GM21447 (cell line): ENCODE data around the gene ANKRD16.
A peak's percentile ranks its signal among the peaks of the same experiment; 100 is the strongest.
"Not testable (repeated sequence)": the region's sequence is repeated elsewhere in the genome, so short reads cannot be mapped to it uniquely, and the experiment has no call there.

Experiments
- ATAC-seq: cut with Tn5 transposase; IDR thresholded peaks from one replicate; pipeline ENCODE4 v1.9.1; 2021; ENCODE audit not compliant: unreplicated experiment

ANKRD16 gene

DNA sequence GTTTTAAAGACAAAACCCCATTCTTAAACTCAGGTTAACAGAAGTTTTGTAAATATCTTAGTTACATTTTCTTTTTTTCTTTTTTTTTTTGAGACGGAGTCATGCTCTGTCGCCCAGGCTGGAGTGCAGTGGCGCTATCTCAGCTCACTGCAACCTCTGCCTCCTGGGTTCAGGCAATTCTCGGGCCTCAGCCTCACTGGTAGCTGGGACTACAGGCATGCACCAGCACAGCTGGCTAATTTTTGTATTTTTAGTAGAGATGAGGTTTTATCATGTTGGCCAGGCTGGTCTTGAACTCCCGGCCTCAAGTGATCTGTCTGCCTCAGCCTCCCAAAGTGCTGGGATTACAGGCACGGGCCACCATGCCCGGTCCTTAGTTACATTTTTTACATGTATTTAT lies 12.7 kb downstream of the ANKRD16 start:
- not testable (repeated sequence) for ATAC-seq

DNA sequence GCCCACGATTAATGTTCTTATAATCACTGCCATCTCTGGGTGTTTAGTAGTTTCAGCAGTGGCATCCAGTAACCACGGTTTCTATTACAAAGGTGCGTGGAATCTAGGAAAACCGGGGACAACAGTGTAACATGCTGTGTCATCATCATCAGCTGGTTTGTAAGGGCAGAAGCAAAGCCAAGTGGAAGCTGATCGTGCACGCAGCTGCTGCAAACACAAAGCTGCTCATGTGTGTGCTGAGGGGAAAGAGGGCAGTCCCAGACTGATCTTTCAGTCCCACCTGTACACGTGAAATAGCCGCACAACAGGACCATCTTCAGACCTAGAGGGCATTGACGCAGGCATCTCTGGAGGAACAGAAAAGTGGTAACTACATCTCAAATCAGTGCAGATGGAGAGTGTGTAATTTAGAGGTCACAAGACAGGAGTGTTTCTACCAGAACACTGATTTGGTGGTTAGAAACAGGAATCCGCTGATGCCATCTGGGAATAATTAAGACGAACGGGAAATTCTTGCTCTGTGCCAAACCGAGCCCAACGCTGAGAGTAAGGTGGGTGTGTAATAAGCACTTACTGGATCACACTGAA lies 13.4 kb downstream of the ANKRD16 start:
- ATAC-seq: no peak

DNA sequence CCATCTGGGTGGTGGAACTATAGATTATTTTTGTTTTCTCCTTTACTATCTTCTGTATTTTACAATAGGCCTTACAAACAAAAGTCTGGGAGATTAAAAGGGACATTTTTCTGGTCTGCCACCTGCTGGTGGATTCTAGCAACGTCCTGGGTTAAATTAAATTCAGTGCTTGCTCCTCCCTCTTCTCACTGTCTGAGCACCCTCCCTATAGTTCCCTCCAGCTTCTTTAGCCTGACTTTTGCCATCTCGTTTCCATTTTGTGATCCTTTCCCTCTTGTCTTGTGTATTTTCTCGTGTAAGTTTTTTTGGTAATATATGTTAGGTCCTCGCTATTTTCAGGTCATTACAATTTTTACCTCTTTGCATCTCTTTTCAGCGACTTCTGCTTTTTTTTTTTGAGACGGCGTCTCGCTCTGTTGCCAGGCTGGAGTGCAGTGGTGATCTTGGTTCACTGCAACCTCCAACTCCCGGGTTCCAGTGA lies 16.1 kb downstream of the ANKRD16 start:
- peak; percentile 72 for ATAC-seq

DNA sequence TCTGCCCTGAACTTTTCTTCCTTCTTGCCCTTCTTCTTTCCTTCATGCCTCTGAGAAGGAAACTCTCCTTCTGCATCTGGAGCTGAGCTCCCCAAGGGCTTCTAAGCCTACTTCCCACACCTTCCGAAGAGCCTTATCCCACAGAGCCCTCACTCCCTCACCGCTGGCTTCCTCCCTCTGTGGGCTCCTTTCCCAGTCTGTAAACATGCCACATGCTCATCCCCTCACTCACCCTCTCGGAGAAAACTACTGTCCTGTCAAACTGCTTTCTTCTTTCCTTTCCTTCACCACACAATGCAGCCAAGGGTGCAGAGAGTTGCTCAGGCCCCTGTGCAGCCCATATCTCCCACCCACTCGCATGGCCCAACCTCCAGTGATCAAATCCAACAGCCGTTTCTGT lies 18.1 kb downstream of the ANKRD16 start:
- ATAC-seq: no peak

DNA sequence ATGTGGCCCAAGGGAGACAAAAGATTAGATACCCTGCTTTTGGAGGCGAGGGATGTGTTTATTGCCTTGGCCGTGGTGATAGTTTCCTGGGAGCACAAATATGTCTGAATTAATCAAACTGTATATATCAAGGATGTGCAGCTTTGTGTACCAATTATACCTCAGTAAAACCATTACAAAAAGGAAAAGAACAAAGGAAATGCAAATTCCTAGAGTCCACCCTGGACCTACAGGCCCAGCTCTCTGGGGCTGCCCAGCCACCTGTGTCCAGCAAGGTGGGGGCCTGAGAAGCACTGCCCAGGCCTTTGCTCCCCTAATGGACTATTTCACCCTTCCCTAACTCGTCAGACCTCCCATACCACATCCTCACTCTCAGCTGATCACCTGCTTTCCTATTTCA lies 20.5 kb downstream of the ANKRD16 start:
- ATAC-seq: no peak

DNA sequence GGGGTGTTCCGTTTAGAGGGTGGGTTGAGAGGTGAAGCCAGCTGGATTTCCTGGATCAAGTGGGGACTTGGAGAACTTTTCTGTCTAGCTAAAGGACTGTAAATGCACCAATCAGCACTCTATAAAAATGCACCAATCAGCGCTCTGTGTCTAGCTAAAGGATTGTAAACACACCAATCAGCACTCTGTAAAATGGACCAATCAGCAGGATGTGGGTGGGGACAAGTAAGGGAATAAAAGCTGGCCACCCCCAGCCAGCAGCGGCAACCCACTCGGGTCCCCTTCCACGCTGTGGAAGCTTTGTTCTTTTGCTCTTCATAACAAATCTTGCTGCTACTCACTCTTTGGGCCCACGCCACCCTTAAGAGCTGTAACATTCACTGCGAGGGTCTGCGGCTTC lies 21.3 kb downstream of the ANKRD16 start:
- not testable (repeated sequence) for ATAC-seq

DNA sequence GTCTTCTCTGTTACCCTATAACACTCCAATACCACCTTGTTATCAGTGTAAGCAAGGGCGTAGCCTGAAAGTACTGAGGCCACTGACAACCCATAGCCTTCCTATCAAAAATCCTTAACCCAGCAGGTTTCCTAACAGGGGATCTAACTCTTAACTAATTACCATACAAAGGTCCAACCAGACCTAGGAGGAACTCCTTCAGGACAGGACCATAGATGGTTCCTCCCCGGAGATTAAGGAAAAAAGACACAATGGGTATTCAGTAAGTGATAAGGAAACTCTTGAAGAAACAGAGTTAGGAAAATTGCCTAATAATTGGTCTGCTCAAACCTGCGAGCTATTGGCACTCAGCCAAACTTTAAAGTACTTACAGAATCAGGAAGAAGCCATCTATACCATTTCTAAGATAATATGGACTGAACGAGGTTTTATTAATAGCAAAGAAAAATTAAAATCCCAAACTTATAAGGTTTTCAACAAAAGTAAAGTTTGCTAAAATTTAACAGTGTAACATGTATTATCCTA lies 22.5 kb downstream of the ANKRD16 start:
- ATAC-seq: not testable (repeated sequence)

DNA sequence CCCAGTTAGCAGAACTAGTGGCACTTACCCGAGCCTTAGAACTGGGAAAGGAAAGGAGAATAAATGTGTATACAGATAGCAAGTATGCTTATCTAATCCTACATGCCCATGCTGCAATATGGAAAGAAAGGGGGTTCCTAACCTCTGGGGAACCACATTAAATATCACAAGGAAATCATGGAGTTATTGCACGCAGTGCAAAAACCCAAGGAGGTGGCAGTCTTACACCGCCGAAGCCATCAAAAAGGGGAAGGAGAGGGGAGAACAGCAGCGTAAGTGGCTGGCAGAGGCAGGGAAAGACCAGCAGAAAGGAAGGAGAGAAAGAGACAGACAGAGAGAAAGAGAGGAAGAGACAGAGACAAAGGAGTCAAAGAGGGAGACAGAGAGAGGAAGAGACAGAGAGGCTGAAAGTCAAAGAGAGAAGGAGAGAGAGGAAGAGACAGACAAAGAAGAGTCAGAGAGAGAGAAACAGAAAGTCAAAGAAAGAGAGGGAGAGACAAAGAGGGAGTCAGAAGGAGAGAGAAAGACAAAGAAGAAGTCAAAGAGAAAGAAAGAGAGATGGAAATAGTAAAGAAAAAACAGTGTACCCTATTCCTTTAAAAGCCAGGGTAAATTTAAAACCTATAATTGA lies 23.1 kb downstream of the ANKRD16 start:
- not testable (repeated sequence) for ATAC-seq

DNA sequence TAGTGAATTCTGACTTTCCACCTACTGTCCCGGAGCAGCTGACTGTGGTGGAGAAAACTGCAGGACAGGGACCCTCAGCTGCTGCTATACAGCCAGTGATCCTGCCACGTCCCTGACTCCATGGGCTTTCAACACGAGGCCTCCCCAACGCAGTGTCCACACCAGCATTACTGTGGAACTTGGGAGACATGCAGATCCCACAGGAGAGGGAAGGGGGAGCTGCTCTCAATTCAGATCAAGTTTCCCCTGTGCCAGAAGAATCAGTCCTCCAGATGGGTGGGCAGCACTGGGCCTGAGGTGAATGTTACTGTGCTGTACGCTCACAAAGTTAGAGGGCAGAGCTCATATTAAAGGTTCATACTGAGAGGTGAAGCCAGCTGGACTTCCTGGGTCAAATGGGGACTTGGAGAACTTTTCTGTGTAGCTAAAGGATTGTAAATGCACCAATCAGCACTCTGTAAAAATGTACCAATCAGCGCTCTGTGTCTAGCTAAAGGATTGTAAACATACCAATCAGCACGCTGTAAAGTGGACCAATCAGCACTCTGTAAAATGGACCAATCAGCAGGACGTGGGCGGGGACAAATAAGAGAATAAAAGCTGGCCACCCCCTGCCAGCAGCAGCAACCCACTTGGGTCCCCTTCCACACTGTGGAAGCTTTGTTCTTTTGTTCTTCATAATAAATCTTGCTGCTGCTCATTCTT lies 26.6 kb downstream of the ANKRD16 start:
- not testable (repeated sequence) for ATAC-seq

DNA sequence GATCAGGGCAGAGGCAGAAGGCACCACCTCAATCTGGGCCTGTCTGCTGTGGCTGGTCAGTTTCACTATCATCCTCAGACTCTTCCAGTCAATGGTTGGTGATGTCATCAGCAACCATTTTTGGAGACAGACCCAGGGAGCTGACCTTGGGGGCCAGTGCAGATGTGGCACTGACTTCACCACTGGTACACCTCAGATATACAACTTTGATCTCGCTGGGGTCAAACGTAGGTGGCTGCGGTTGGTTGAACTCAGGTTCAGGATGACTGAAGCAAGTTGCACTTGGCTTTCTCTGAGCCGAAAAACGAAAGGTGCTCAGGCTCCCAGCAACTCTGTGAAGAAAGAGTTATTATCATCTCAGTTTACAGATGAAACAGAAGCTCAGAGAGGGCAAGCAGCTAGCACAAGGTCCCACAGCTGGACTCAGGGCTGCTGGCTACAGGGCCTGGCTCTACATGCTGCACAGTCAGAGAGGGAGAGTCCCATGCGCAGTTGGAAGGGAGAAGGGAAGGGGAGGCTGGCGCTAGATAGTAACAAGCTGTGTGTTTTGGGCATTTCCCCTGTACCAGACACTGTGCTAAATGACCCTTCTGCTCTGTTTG lies 27.2 kb downstream of the ANKRD16 start:
- peak; percentile 94 for ATAC-seq

DNA sequence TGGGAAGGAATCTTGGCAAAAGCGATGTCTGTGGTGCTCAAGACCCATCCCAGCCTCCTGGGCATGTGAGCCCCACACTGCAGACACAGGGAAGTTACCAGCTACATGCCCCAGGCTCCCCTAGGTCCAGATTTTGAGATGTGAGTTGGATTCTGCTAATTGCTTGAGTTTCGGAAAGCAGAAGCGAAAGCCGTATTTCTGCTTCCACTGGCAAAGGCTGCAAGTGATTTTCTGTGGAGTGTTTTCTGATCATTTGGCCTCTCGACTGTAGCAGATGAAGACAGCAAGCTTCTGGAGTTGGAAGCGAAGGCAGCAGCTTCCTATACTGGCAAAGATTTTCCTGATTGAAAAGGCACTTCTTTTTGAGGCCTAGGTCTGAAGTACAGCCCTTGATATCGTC lies 29.6 kb downstream of the ANKRD16 start:
- ATAC-seq: no peak

DNA sequence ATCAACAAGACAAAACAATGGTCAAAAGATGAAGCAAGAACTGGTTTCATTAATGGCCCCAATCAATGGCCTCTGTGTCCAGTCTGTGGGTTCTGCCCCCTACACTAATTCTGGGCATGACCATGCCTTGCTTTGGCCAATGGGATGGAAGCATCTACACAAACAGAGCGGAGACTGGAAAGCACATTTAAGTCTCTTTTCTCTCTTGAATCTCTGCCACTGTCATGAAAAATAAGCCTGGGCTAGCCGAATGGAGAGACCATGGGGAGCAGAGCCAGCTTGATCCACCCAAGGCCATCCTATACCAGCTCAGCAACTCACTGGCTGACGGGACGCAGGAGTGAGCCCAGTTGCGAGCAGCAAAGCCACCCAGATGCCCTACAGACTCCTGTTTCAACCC lies 30.9 kb downstream of the ANKRD16 start:
- ATAC-seq: no peak

DNA sequence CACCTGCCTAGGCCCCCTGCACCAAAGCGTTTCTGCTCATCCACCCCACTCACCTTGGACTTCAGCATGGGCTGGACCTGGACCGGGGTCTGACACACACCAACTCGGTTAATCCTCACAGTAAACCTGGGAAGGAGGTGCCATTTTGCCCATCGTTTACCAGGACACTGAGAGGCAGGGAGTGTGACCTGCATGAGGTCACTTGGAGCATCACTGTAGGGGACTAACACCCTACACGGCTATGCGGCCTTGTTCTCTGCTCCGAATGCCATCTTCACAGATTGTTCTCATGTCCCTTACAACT lies 33.0 kb downstream of the ANKRD16 start:
- no peak for ATAC-seq

DNA sequence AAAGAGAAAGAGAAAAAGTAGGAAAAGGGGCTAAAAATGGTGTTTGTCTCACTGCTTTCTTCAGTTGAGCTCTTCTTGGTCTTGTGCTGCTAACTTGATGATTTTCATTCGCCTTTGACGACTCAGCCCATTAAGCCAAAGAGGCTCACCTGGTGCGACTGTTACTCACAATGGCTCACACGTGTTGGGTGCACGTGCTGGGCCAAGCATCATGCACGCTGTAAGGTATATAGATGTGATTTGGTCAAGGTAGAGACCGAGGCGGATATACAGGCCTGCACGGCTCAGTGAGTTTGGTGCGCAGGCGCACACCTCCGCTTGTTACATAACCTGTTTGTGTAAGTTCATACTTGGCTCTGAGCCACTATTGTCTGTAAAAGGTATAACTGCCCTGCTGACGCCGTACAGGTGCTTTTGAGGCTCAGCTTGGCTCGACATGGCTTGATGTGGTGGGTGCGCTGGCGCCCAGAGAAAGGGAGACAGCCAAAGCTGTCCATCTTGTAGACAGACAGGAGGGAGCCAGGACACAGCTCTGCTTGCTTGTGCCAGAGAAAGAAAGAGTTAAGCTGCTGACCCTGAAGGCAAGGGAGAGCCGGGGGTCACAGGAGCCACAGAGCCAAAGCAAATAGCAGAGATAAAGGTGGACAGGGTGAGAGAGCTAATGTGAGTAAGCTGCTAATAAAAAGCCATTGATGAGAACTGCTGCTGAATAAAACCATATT lies 33.6 kb downstream of the ANKRD16 start:
- ATAC-seq: no peak

DNA sequence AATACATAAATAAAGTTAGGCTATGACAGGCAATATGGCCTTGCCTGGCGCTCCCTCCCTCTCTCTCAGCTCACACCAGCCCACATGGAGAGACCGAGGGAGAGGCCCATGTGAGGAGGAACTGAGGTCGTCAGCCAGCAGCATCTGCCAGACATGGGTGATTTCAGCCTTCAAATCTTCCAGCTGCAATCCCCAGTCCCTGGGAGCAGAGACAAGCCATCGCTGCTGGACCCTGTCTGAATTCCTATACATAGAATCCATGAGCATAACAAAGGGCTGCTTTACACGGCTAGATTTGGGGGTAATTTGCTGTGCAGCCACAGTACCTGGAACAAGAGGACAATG lies 35.6 kb downstream of the ANKRD16 start:
- ATAC-seq: no peak

DNA sequence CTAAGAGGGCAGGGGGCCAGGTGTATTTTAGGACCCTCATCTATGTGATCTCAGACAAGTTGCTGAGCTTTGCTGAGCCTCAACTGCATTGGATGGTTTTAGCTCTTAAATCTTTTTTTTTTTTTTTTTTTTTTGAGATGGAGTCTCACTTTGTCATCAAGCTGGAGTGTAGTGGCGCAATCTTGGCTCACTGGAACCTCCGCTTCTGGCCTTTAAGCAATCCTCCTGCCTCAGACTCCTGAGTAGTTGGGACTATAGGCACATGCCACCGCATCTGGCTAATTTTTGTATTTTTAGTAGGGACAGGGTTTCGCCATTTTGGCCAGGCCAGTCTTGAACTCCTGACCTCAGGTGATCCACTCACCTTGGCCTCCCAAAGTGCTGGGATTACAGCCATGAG lies 43.0 kb downstream of the ANKRD16 start:
- not testable (repeated sequence) for ATAC-seq

DNA sequence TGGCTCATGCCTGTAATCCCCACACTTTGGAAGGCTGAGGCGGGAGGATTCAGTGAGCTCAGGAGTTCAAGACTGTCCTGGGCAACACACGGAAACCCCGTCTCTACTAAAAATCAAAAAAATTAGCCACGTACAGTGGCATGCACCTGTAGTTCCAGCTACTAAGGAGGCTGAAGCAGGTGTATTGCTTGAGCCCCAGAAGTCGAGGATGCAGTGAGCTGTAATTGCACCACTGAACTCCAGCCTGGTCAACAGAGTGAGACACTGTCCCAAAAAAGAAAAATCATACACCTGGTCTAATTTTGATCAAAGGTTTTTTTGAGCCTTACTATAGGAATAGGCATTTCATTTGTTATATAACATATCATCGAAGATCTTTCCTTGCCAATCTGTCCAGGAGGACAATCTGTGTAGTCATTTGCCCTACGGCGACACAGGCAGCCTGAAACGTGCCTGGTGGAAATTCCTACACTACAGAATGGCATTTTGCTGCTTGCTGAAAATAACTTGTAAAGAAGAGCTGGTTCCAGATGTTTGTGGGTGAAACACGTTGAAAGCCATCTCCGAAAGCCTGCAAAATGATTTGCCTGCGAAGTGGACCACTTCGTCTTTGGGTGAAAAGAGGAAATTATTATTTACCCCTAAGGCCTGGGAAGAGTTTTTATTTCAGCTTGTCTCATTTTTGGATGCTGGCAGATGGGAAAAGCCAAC lies 45.2 kb downstream of the ANKRD16 start:
- ATAC-seq: no peak

DNA sequence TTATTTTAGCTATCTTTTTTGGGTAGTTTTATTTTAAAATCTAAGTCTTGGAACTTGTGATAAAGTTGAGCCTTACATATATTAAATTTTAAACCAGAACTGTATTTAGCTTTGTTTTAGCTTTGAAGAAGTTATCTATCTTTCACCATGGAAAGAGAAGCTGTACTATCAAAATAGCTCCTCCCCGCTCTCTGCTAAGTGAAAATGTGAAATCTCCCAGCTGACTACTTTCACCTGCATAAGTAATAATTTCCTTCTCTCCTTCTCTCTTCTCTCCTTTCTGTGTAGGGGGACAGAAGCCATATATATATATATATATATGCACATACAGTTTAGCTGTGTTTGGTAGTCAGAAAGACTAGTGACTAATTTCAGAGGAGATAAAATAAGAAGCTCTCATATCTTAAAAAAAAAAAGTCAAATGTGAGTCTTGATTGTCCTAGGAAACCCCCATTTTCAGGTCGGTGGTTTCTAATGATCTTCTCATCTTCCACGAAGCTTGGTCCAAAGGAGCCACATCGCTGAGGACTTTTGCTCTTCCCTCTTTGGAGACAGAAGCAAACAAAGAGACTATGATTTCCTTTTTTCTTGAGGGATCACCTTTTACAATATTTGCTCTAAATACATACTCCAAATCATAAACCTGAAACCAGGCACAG lies 45.9 kb downstream of the ANKRD16 start:
- ATAC-seq: no peak

DNA sequence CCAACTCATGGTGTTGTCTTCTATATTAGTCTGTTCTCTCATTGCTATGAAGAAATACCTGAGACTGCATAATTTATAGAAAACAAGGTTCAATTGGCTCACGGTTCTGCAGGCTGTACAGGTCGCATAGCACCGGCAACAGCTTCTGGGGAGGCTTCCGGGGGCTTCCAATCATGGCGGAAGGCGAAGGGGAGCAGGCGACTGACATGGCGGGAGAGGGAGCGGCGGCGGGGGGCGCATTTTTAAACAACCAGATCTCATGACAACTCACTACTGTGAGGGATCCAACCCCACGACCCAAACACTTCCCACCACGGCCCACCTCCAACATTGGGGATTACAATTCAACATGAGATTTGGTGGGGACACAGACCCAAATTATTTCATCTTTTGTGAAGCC lies 47.7 kb downstream of the ANKRD16 start:
- ATAC-seq: no peak
